Superior temporal gyrus (tissue), 1 donor: ENCODE measurements around the gene SRPK2.
"Not testable (repeated sequence)": the region's sequence is repeated elsewhere in the genome, so short reads cannot be mapped to it uniquely, and the experiment has no call there.

Experiments
- DNase-seq: peaks from one replicate; pipeline ENCODE4 v3.0.0-alpha.2; 2016; ENCODE audit errors: extremely low spot score

SRPK2 gene

GRCh38 chr7:105304040-105304895 is 84.5 kb downstream of the SRPK2 start:
- peak; percentile 97 for DNase-seq

DNA sequence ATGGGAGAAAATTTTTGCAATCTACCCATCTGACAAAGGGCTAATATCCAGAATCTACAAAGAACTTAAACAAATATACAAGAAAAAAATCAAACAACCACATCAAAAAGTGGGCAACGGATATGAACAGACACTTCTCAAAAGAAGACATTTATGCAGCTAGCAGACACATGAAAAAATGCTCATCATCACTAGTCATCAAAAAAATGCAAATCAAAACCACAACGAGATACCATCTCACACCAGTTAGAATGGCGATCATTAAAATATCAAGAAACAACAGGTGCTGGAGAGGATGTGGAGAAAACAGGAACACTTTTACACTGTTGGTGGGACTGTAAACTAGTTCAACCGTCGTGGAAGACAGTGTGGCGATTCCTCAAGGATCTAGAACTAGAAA is 88.1 kb downstream of the SRPK2 start:
- DNase-seq, result not testable (repeated sequence)

- DNase-seq, result no peak
Observed at GRCh38 chr7:105298439-105298894, 90.3 kb downstream of the SRPK2 start.

- DNase-seq, result no peak
Observed at GRCh38 chr7:105297985-105298384, 90.7 kb downstream of the SRPK2 start.

GRCh38 chr7:105297309-105297708 is 91.4 kb downstream of the SRPK2 start:
- no peak for DNase-seq

- no peak for DNase-seq
Observed at GRCh38 chr7:105296491-105296890, 92.2 kb downstream of the SRPK2 start.

- no peak for DNase-seq
Observed at GRCh38 chr7:105295596-105296352, 92.9 kb downstream of the SRPK2 start.

DNA sequence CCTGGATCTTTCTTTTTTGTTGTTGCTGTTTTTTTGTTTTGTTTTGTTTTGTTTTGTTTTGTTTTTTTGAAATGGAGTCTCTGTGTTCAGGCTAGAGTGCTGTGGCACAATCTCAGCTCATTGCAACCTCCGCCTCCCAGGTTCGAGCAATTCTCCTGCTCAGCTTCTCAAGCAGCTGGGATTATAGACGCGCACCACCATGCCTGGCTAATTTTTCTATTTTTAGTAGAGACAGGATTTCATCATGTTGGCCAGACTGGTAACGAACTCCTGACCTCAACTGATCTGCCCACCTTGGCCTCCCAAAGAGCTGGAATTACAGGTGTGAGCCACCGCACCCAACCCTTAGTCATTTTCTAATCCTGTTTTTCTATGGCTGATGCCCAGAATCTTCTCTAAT is 94.2 kb downstream of the SRPK2 start:
- not testable (repeated sequence) for DNase-seq

GRCh38 chr7:105289704-105290103 is 99.0 kb downstream of the SRPK2 start:
- no peak for DNase-seq

GRCh38 chr7:105286441-105286840 is 102.3 kb downstream of the SRPK2 start:
- no peak for DNase-seq

GRCh38 chr7:105285118-105285874 is 103.4 kb downstream of the SRPK2 start:
- DNase-seq, result peak; percentile 84

GRCh38 chr7:105284014-105284413 is 104.7 kb downstream of the SRPK2 start:
- no peak for DNase-seq

GRCh38 chr7:105281966-105282365 is 106.8 kb downstream of the SRPK2 start:
- no peak for DNase-seq

- DNase-seq, result no peak
Observed at GRCh38 chr7:105279688-105280007, 109.1 kb downstream of the SRPK2 start.

DNA sequence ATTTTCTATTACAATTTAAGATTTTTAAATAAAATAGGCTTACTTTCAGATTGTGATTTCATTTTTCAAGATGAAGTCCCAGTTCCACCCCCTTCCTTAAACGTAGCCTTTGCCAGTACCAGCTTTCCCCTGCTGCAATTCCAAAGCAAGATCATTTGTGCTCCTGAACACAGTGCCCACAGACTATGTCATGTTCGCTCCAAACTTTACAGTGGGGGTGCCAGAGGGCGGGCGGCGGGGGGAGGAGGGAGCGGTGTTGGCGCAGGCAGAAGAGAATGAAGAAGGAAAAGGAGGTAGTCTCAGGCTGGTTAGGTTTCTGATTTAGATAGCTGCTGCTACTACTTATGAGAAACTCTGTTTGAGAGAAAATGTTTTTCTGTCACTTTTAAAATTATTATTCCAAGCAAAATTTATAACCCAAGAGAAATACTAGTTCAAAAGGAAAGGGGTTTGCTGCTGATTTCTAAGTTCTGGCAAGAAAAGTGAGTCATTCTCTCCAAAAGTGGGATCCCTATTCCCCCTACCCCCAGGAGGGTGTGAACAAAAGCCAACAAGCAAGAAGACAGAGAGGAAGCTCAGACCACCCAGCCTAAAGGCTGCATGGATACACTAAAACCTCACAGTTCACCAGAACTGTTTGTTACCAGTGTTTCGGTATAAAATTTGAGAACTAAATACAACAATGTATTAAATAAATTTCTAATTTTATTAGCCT is 109.6 kb downstream of the SRPK2 start:
- no peak for DNase-seq

DNA sequence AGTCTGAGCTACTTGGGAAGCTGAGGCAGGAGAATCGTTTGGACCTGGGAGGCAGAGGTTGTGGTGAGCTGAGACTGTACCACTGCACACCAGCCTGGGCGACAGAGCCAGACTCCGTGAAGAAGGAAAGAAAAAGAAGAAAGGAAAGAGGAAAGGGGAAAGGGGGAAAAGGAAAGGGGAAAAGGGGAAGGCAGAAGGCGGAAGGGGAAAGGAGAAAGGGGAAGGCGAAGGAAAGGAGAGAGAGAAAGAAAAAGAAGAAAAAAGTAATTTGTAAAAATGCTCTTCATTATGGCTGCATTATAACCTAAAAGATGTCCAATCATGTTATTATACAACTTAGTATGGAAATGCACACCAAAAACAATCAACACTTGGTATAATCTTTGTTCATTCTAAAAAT is 110.2 kb downstream of the SRPK2 start:
- DNase-seq, result no peak

DNA sequence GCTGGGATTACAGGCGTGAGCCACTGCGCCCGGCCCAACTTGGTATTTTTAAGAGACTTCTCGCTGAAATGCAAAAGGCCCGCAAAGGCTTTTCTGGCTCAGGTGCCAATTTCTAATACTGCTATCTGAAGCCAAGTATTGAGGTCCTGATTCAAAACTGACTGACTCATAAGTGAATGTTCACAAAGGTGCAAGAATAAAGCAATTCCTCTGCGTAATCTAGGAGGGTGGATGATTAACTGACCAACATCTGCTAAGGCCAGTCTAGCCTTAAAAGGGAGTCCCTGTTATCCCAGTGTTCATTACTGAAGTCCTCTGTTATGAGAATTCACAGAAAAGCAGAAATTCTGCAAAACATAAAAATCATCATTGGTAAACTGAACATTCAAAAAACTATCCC is 111.4 kb downstream of the SRPK2 start:
- no peak for DNase-seq

DNA sequence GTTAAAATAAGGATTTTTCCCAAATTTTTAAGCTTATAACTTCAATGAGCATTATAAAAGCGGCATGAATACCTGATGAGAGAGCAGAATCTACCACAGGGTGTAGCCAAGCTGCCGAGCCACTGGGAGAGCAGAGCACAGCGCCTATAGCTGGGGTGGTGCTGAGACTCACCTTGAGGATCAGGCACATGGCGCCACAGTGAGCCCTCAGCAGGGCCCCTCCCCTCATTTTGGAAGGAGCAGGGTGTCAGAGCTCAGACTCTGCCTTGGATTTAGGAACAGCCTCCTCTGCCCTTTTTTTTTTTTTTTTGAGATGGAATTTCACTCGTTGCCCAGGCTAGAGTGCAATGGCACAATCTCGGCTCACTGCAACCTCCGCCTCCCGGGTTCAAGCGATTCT is 118.6 kb downstream of the SRPK2 start:
- no peak for DNase-seq

- DNase-seq, result no peak
Observed at GRCh38 chr7:105269397-105269796, 119.3 kb downstream of the SRPK2 start.

DNA sequence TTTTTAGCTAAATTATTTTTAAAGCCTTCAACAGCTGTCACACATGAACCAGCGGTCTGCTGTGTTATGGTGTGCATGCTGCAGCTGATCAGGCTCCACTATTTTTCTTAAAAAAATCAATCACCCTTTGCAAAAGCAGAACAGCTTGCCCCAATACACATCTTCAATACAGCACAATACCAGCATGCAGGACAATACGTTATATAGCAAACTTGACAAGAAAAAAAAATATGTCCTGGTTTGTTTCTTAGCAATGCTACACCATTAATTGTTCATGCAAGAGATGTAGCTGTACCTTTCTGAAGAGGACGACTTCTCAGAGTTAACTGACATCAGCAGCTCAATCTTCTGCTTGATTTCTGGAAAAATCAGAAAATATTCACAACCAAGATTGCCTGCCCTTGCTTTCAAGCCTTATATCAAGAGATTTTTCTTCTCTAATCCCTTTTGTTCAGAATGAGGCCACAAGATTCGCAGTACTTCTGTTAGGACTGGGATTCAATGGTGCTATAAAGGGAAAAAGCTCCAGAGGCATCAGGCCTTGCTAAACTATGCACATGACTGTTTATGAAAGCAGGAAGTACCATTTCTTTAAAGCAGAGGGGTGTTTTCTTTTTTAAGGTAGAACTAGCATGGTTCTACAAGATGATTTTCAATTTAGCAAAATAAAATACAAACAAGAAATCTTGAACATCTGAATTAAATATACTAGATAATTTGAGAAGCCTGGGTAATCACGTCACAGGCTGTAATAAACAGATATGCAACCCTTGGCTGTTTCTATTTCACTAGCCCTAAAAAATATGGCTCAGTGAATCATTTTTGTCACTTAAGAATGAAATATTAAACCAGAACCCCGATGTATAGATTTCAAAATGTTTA is 120.0 kb downstream of the SRPK2 start:
- DNase-seq, result peak; percentile 95

GRCh38 chr7:105268056-105268455 is 120.7 kb downstream of the SRPK2 start:
- DNase-seq, result peak; percentile 62
